Measurements from ENCODE around the gene AOC3. TPM values are rescaled to one million over a fixed set of nuclear protein-coding genes. Genes with fewer than 3 reads are reported as not detected.

AOC3 gene
- total and polyA plus RNA-seq, 2 of the 8 experiments (the other 6 are each of a cell fraction or from before 2014, with no cell fraction given) = 2.5 to 2.7 TPM

GRCh38 chr17:42904110-42904469 is 53.1 kb downstream of the AOC3 start (continued):
- TF ChIP-seq NANOG (IDR thresholded peaks at IDR 0.05; ENCODE audit: insufficient read depth, low read depth, low read length, poor library complexity, severe bottlenecking) (no peak), CBX5 (IDR thresholded peaks at IDR 0.05; ENCODE audit: low read depth, low read length) (no peak), SIN3A (conservative IDR thresholded peaks at IDR 0.05 in 1 of 2, IDR thresholded peaks at IDR 0.05 in 1 of 2; ENCODE audit: low read depth in 1 of 2, low read length in 2 of 2) (no peak), SP4 (IDR thresholded peaks at IDR 0.05; ENCODE audit: low read length) (no peak), HDAC2 (IDR thresholded peaks at IDR 0.05; ENCODE audit: borderline replicate concordance in 1 of 2, low read depth in 2 of 2, low read length in 2 of 2) (no peak), TBP (IDR thresholded peaks at IDR 0.05; ENCODE audit: low read depth, low read length) (no peak), EP300 (IDR thresholded peaks at IDR 0.05; ENCODE audit: borderline replicate concordance in 1 of 2, low read depth in 2 of 2, low read length in 2 of 2) (no peak)

Measured in H1 (cell line).